Measurements from ENCODE around the gene WASHC4. TPM values are rescaled to one million over a fixed set of nuclear protein-coding genes. Genes with fewer than 3 reads are reported as not detected.

The WASHC4 gene
- 73.2 TPM for polyA plus RNA-seq (2013)

GRCh38 chr12:105107494-105108371, at the start of gene WASHC4:
Gene WASHC4 (plus strand): TSS chr12:105107731. CDS start chr12:105107801, 70 bp downstream.
- 0% methylated on average over 70 of the region's 85 CpGs for WGBS (ENCODE audit: insufficient coverage)
- CTCF ChIA-PET: interaction anchor here (1.0 to 1.6 kb wide), 2 partner anchors 8 to 11 kb away, joined by 3 to 4 read pairs; no protein-coding TSS in a partner anchor
- Histone ChIP-seq H3K27me3 (replicated peaks in 2 of 5; ENCODE audit: control insufficient read depth in 4 of 5, insufficient read depth in 5 of 5, low read length in 4 of 5) (peaks cover 0 to 1% (median 0%) of the 10 kb centered on the region in 5 experiments), H3K4me1 (ENCODE audit: control extremely low read depth in 1 of 4, control insufficient read depth in 4 of 4, insufficient read depth in 4 of 4, low read length in 3 of 4) (peaks cover 4 to 30% (median 25%) of the 10 kb centered on the region in 4 experiments), H3K27ac (ENCODE audit: insufficient read depth in 1 of 2, low read depth in 1 of 2, low read length in 2 of 2, poor library complexity in 1 of 2, severe bottlenecking in 2 of 2) (peak within 1 kb of the TSS; percentile 90 to 97), H3K4me3 (ENCODE audit: control insufficient read depth in 1 of 7, extremely low read depth in 1 of 7, insufficient read depth in 4 of 7, low read depth in 2 of 7, low read length in 6 of 7) (peak within 1 kb of the TSS; percentile 83 to 99 (median 97)), H3K9me3 (ENCODE audit: control extremely low read depth in 1 of 5, control insufficient read depth in 4 of 5, insufficient read depth in 2 of 5, low read depth in 1 of 5, low read length in 4 of 5) (peaks cover 0 to 4% (median 0%) of the 10 kb centered on the region in 5 experiments), H3K36me3 (ENCODE audit: control insufficient read depth in 4 of 4, insufficient read depth in 4 of 4, low read length in 3 of 4) (peaks cover 2 to 13% (median 8%) of the 10 kb centered on the region in 4 experiments)
- peak; percentile 92 to 95 (median 94) for DNase-seq
- POLR2A ChIA-PET: interaction anchor here (0.5 to 1.8 kb wide), 11 partner anchors 8 to 1178 kb away, joined by 3 to 8 read pairs (median 3); partner anchors contain the start of gene HSP90B1

- no peaks in the 10 kb centered on the region for H3K27me3 ChIP-seq (replicated peaks in 2 of 5; ENCODE audit: control insufficient read depth in 4 of 5, insufficient read depth in 5 of 5, low read length in 4 of 5)
- no peak for DNase-seq
- H3K27ac ChIP-seq (ENCODE audit: insufficient read depth in 1 of 2, low read depth in 1 of 2, low read length in 2 of 2, poor library complexity in 1 of 2, severe bottlenecking in 2 of 2): no peak overlapping the region
- ChIA-PET POLR2A (interaction anchor here (0.7 kb wide), 1 partner anchor 47 kb away, joined by 4 read pairs; no protein-coding TSS in a partner anchor), CTCF (interaction anchor here (1.4 to 1.9 kb wide), 3 partner anchors 9 to 16 kb away, joined by 3 to 6 read pairs (median 5); no protein-coding TSS in a partner anchor)
- no peaks in the 10 kb centered on the region for H3K36me3 ChIP-seq (ENCODE audit: control insufficient read depth in 4 of 4, insufficient read depth in 4 of 4, low read length in 3 of 4)
- no peaks in the 10 kb centered on the region for H3K4me1 ChIP-seq (ENCODE audit: control extremely low read depth in 1 of 4, control insufficient read depth in 4 of 4, insufficient read depth in 4 of 4, low read length in 3 of 4)
- H3K9me3 ChIP-seq (ENCODE audit: control extremely low read depth in 1 of 5, control insufficient read depth in 4 of 5, insufficient read depth in 2 of 5, low read depth in 1 of 5, low read length in 4 of 5): peaks cover 0 to 12% (median 2%) of the 10 kb centered on the region in 5 experiments
- WGBS (ENCODE audit: insufficient coverage): 91% methylated on average over 4 of the region's 11 CpGs
- H3K4me3 ChIP-seq (ENCODE audit: control insufficient read depth in 1 of 7, extremely low read depth in 1 of 7, insufficient read depth in 4 of 7, low read depth in 2 of 7, low read length in 6 of 7): no peak overlapping the region
Observed at GRCh38 chr12:105060715-105061378, 46.7 kb upstream of the WASHC4 start.

- no peaks in the 10 kb centered on the region for H3K9me3 ChIP-seq (ENCODE audit: control extremely low read depth in 1 of 5, control insufficient read depth in 4 of 5, insufficient read depth in 2 of 5, low read depth in 1 of 5, low read length in 4 of 5)
- 89% methylated on average over 6 of the region's 7 CpGs for WGBS (ENCODE audit: insufficient coverage)
- no peaks in the 10 kb centered on the region for H3K27me3 ChIP-seq (replicated peaks in 2 of 5; ENCODE audit: control insufficient read depth in 4 of 5, insufficient read depth in 5 of 5, low read length in 4 of 5)
- no peaks in the 10 kb centered on the region for H3K36me3 ChIP-seq (ENCODE audit: control insufficient read depth in 4 of 4, insufficient read depth in 4 of 4, low read length in 3 of 4)
- POLR2A ChIA-PET: no interaction called here
- CTCF ChIA-PET: interaction anchor here (0.7 to 1.5 kb wide), 4 partner anchors 8 to 1023 kb away, joined by 3 to 4 read pairs (median 4); no protein-coding TSS in a partner anchor
- no peaks in the 10 kb centered on the region for H3K4me1 ChIP-seq (ENCODE audit: control extremely low read depth in 1 of 4, control insufficient read depth in 4 of 4, insufficient read depth in 4 of 4, low read length in 3 of 4)
- no peak overlapping the region for H3K27ac ChIP-seq (ENCODE audit: insufficient read depth in 1 of 2, low read depth in 1 of 2, low read length in 2 of 2, poor library complexity in 1 of 2, severe bottlenecking in 2 of 2)
- H3K4me3 ChIP-seq (ENCODE audit: control insufficient read depth in 1 of 7, extremely low read depth in 1 of 7, insufficient read depth in 4 of 7, low read depth in 2 of 7, low read length in 6 of 7): no peak overlapping the region
- DNase-seq: no peak
Observed at GRCh38 chr12:105064564-105065178, 42.9 kb upstream of the WASHC4 start.

- H3K27me3 ChIP-seq (replicated peaks in 2 of 5; ENCODE audit: control insufficient read depth in 4 of 5, insufficient read depth in 5 of 5, low read length in 4 of 5): no peaks in the 10 kb centered on the region
- DNase-seq: no peak
- ChIA-PET POLR2A (no interaction called here), CTCF (interaction anchor here (1.5 to 1.9 kb wide), 3 partner anchors 12 to 1105 kb away, joined by 3 to 5 read pairs (median 3); no protein-coding TSS in a partner anchor)
- H3K4me3 ChIP-seq (ENCODE audit: control insufficient read depth in 1 of 7, extremely low read depth in 1 of 7, insufficient read depth in 4 of 7, low read depth in 2 of 7, low read length in 6 of 7): no peak overlapping the region
- H3K27ac ChIP-seq (ENCODE audit: insufficient read depth in 1 of 2, low read depth in 1 of 2, low read length in 2 of 2, poor library complexity in 1 of 2, severe bottlenecking in 2 of 2): no peak overlapping the region
- WGBS (ENCODE audit: insufficient coverage): 87% methylated on average over 5 of the region's 6 CpGs
- H3K4me1 ChIP-seq (ENCODE audit: control extremely low read depth in 1 of 4, control insufficient read depth in 4 of 4, insufficient read depth in 4 of 4, low read length in 3 of 4): no peaks in the 10 kb centered on the region
- H3K9me3 ChIP-seq (ENCODE audit: control extremely low read depth in 1 of 5, control insufficient read depth in 4 of 5, insufficient read depth in 2 of 5, low read depth in 1 of 5, low read length in 4 of 5): no peaks in the 10 kb centered on the region
- H3K36me3 ChIP-seq (ENCODE audit: control insufficient read depth in 4 of 4, insufficient read depth in 4 of 4, low read length in 3 of 4): no peaks in the 10 kb centered on the region
Observed at GRCh38 chr12:105067511-105068031, 40.0 kb upstream of the WASHC4 start.

GRCh38 chr12:105069936-105070702, 37.4 kb upstream of the WASHC4 start:
- 88% methylated on average over 4 of the region's 4 CpGs for WGBS (ENCODE audit: insufficient coverage)
- H3K4me3 ChIP-seq (ENCODE audit: control insufficient read depth in 1 of 7, extremely low read depth in 1 of 7, insufficient read depth in 4 of 7, low read depth in 2 of 7, low read length in 6 of 7): no peak overlapping the region
- CTCF ChIA-PET: interaction anchor here (0.6 to 1.4 kb wide), 3 partner anchors 9 to 1169 kb away, joined by 3 to 6 read pairs (median 3); no protein-coding TSS in a partner anchor
- H3K27me3 ChIP-seq (replicated peaks in 2 of 5; ENCODE audit: control insufficient read depth in 4 of 5, insufficient read depth in 5 of 5, low read length in 4 of 5): no peaks in the 10 kb centered on the region
- POLR2A ChIA-PET: interaction anchor here (0.8 kb wide), 1 partner anchor 8 kb away, joined by 3 read pairs; no protein-coding TSS in a partner anchor
- no peak for DNase-seq
- H3K4me1 ChIP-seq (ENCODE audit: control extremely low read depth in 1 of 4, control insufficient read depth in 4 of 4, insufficient read depth in 4 of 4, low read length in 3 of 4): no peaks in the 10 kb centered on the region
- H3K9me3 ChIP-seq (ENCODE audit: control extremely low read depth in 1 of 5, control insufficient read depth in 4 of 5, insufficient read depth in 2 of 5, low read depth in 1 of 5, low read length in 4 of 5): no peaks in the 10 kb centered on the region
- H3K36me3 ChIP-seq (ENCODE audit: control insufficient read depth in 4 of 4, insufficient read depth in 4 of 4, low read length in 3 of 4): no peaks in the 10 kb centered on the region
- no peak overlapping the region for H3K27ac ChIP-seq (ENCODE audit: insufficient read depth in 1 of 2, low read depth in 1 of 2, low read length in 2 of 2, poor library complexity in 1 of 2, severe bottlenecking in 2 of 2)

- Histone ChIP-seq H3K27me3 (replicated peaks in 2 of 5; ENCODE audit: control insufficient read depth in 4 of 5, insufficient read depth in 5 of 5, low read length in 4 of 5) (no peaks in the 10 kb centered on the region), H3K4me3 (ENCODE audit: control insufficient read depth in 1 of 7, extremely low read depth in 1 of 7, insufficient read depth in 4 of 7, low read depth in 2 of 7, low read length in 6 of 7) (no peak overlapping the region), H3K36me3 (ENCODE audit: control insufficient read depth in 4 of 4, insufficient read depth in 4 of 4, low read length in 3 of 4) (no peaks in the 10 kb centered on the region), H3K4me1 (ENCODE audit: control extremely low read depth in 1 of 4, control insufficient read depth in 4 of 4, insufficient read depth in 4 of 4, low read length in 3 of 4) (no peaks in the 10 kb centered on the region), H3K27ac (ENCODE audit: insufficient read depth in 1 of 2, low read depth in 1 of 2, low read length in 2 of 2, poor library complexity in 1 of 2, severe bottlenecking in 2 of 2) (no peak overlapping the region), H3K9me3 (ENCODE audit: control extremely low read depth in 1 of 5, control insufficient read depth in 4 of 5, insufficient read depth in 2 of 5, low read depth in 1 of 5, low read length in 4 of 5) (no peaks in the 10 kb centered on the region)
- no CpG with 5 or more reads among the region's 3 CpGs for WGBS (ENCODE audit: insufficient coverage)
- POLR2A ChIA-PET: interaction anchor here (0.5 kb wide), 1 partner anchor 35 kb away, joined by 5 read pairs; no protein-coding TSS in a partner anchor
- CTCF ChIA-PET: no interaction called here
- no peak for DNase-seq
Observed at GRCh38 chr12:105071981-105072380, 35.5 kb upstream of the WASHC4 start.

Measured in common myeloid progenitor, CD34-positive (primary cell).